K562 (cell line): ENCODE measurements around the gene ITSN1.

Source experiments
- EP300 ChIP-seq: IDR thresholded peaks from 2 replicates; pipeline ENCODE4 v1.6.1; 2012; ENCODE audit warnings: low read length, improper control_type of control experiment
- RBM39 ChIP-seq: fragments of 200-400 bp; formaldehyde crosslinking; optimal IDR thresholded peaks from 2 replicates; pipeline ENCODE3; 2018; ENCODE audit warnings: low read depth, low read length
- SIN3A ChIP-seq, 2 experiments: fragments of 150-350 bp in 1 of 2; IDR thresholded peaks; 2 replicates each; pipeline ENCODE4 v1.6.1; 2011 to 2016; ENCODE audit warnings: borderline replicate concordance in 2 of 2, low read depth in 2 of 2, low read length in 2 of 2, mild to moderate bottlenecking in 2 of 2, moderate library complexity in 2 of 2; ENCODE audit not compliant: control insufficient read depth in 1 of 2
- TAL1 ChIP-seq: fragments of 450-650 bp; IDR thresholded peaks from 2 replicates; pipeline ENCODE4 v1.6.1; 2016; ENCODE audit warnings: mild to moderate bottlenecking
- ZFP30 ChIP-seq: fragments of 250-450 bp; sonication (Bioruptor Pico); IDR thresholded peaks from 2 replicates; pipeline ENCODE4 v1.8.0; 2022; ENCODE audit warnings: moderate library complexity, mild to moderate bottlenecking, inconsistent platforms, borderline replicate concordance
- ZNF778 ChIP-seq: fragments of 450-650 bp; formaldehyde crosslinking; IDR thresholded peaks from 2 replicates; pipeline ENCODE4 v1.4.0; 2020; ENCODE audit warnings: mild to moderate bottlenecking, moderate library complexity
- TF ChIP-seq, protein P1 (sequence below): fragments of 150-350 bp; IDR thresholded peaks from 2 replicates; pipeline ENCODE4 v1.6.1; 2014; ENCODE audit warnings: low read depth, mild to moderate bottlenecking, low read length, borderline replicate concordance
- TF ChIP-seq, protein P2 (sequence below): sonication (generic); formaldehyde crosslinking; IDR thresholded peaks from 2 replicates; pipeline ENCODE4 v1.9.0; 2022; ENCODE audit warnings: mild to moderate bottlenecking, missing genetic modification reagents

DNA sequence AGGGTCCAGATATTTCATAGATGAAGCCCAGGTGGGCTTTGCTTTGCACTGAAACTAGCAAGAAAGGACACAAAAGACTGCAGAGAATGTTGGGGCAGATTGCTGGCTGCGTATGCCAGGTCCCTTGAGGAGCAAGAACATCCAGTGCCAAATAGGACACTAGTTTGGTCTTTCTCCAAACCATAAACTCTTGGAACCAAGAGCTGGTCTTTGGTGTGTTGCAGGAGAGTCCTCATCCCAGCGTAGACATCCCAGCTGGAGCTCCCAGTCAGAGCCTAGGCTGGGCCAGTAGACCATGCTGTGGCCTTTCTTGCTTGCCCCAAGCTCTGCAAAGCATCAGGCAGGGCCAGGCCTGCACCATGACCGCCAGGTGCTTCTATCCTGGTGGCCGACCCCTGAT, 185.8 kb downstream of the ITSN1 start:
- TF ChIP-seq SIN3A (IDR thresholded peaks at IDR 0.05; ENCODE audit: borderline replicate concordance in 2 of 2, control insufficient read depth in 1 of 2, low read depth in 2 of 2, low read length in 2 of 2) = no peak
- TF ChIP-seq ZNF778 (CRISPR knock-in tag) = no peak
- TF ChIP-seq, protein P1, sequence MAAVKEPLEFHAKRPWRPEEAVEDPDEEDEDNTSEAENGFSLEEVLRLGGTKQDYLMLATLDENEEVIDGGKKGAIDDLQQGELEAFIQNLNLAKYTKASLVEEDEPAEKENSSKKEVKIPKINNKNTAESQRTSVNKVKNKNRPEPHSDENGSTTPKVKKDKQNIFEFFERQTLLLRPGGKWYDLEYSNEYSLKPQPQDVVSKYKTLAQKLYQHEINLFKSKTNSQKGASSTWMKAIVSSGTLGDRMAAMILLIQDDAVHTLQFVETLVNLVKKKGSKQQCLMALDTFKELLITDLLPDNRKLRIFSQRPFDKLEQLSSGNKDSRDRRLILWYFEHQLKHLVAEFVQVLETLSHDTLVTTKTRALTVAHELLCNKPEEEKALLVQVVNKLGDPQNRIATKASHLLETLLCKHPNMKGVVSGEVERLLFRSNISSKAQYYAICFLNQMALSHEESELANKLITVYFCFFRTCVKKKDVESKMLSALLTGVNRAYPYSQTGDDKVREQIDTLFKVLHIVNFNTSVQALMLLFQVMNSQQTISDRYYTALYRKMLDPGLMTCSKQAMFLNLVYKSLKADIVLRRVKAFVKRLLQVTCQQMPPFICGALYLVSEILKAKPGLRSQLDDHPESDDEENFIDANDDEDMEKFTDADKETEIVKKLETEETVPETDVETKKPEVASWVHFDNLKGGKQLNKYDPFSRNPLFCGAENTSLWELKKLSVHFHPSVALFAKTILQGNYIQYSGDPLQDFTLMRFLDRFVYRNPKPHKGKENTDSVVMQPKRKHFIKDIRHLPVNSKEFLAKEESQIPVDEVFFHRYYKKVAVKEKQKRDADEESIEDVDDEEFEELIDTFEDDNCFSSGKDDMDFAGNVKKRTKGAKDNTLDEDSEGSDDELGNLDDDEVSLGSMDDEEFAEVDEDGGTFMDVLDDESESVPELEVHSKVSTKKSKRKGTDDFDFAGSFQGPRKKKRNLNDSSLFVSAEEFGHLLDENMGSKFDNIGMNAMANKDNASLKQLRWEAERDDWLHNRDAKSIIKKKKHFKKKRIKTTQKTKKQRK = no peak
- TF ChIP-seq TAL1 = no peak
- no peak for TF ChIP-seq ZFP30 (CRISPR knock-in tag)
- TF ChIP-seq RBM39 = no peak
- TF ChIP-seq EP300 = no peak
- TF ChIP-seq, protein P2, sequence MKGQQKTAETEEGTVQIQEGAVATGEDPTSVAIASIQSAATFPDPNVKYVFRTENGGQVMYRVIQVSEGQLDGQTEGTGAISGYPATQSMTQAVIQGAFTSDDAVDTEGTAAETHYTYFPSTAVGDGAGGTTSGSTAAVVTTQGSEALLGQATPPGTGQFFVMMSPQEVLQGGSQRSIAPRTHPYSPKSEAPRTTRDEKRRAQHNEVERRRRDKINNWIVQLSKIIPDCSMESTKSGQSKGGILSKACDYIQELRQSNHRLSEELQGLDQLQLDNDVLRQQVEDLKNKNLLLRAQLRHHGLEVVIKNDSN (CRISPR knock-in tag) = no peak
